HG03558 (cell line): ENCODE data around the gene ANKFY1.

Source experiments
- ATAC-seq: cut with Tn5 transposase; IDR thresholded peaks from one replicate; pipeline ENCODE4 v1.9.1; 2021; ENCODE audit warnings: moderate number of reproducible peaks; ENCODE audit not compliant: unreplicated experiment; ENCODE audit errors: extremely low read depth

Gene ANKFY1

GRCh38 chr17:4186357-4186881 lies 77.4 kb downstream of the ANKFY1 start:
- no peak for ATAC-seq

GRCh38 chr17:4185656-4186055 lies 78.1 kb downstream of the ANKFY1 start:
- no peak for ATAC-seq

- ATAC-seq = no peak
Measured at GRCh38 chr17:4184811-4185210, 79.0 kb downstream of the ANKFY1 start.

GRCh38 chr17:4182043-4182442 lies 81.7 kb downstream of the ANKFY1 start:
- ATAC-seq = no peak

- ATAC-seq = no peak
Measured at GRCh38 chr17:4180791-4181190, 83.0 kb downstream of the ANKFY1 start.

GRCh38 chr17:4179071-4179470 lies 84.7 kb downstream of the ANKFY1 start:
- no peak for ATAC-seq

GRCh38 chr17:4178651-4179050 lies 85.1 kb downstream of the ANKFY1 start:
- ATAC-seq = no peak

- ATAC-seq = no peak
Measured at GRCh38 chr17:4177806-4178205, 86.0 kb downstream of the ANKFY1 start.

GRCh38 chr17:4176808-4177472 lies 86.8 kb downstream of the ANKFY1 start:
- ATAC-seq = no peak

GRCh38 chr17:4175921-4176807 lies 87.6 kb downstream of the ANKFY1 start:
- ATAC-seq = no peak

GRCh38 chr17:4174556-4174955 lies 89.2 kb downstream of the ANKFY1 start:
- ATAC-seq = no peak

- ATAC-seq = no peak
Measured at GRCh38 chr17:4173781-4174180, 90.0 kb downstream of the ANKFY1 start.

- ATAC-seq = no peak
Measured at GRCh38 chr17:4172356-4172755, 91.4 kb downstream of the ANKFY1 start.

- no peak for ATAC-seq
Measured at GRCh38 chr17:4170639-4171280, 93.0 kb downstream of the ANKFY1 start.

GRCh38 chr17:4167786-4168185 lies 96.0 kb downstream of the ANKFY1 start:
- no peak for ATAC-seq

GRCh38 chr17:4166419-4166818 lies 97.4 kb downstream of the ANKFY1 start:
- ATAC-seq = no peak

GRCh38 chr17:4165301-4166010 lies 98.3 kb downstream of the ANKFY1 start:
- no peak for ATAC-seq

GRCh38 chr17:4163951-4164350 lies 99.8 kb downstream of the ANKFY1 start:
- ATAC-seq = no peak

- ATAC-seq = no peak
Measured at GRCh38 chr17:4162775-4163466, 100.9 kb downstream of the ANKFY1 start.

GRCh38 chr17:4162321-4162720 lies 101.5 kb downstream of the ANKFY1 start:
- ATAC-seq = no peak
